ENCODE results near the gene FAM107A.

DNA sequence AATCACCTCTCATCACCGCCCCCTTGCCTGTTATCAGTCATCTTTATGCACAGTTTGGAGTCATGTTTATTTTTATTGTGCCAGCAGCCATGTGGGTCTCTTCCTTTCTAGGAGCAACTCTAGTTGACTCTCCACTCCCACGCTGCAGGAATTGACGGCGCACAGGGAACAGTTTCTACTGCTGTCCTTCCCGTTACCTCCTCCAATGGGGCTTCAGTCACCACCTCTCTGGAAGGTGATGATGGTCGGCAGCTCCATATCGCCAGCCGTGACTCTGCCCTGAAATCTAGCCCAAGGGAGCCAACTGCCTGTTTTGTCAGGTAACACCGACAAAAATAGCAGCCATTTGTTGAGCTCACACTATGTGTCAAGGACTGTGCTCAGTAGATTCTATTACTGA, 35.6 kb upstream of the FAM107A start:
- TF ChIP-seq SUZ12 (IDR thresholded peaks at IDR 0.05) = no peak
- no peak for TF ChIP-seq TARDBP (IDR thresholded peaks at IDR 0.05)
- TF ChIP-seq FOXA1 (IDR thresholded peaks at IDR 0.05) = no peak
- no peak for TF ChIP-seq ELF4 (IDR thresholded peaks at IDR 0.05)
- no peak for TF ChIP-seq SP1 (IDR thresholded peaks at IDR 0.05)
- TF ChIP-seq L3MBTL2 (conservative IDR thresholded peaks at IDR 0.05) = no peak

Measured in HEK293T (cell line).